NCI-H345 (cell line): ENCODE data around the gene CHST8.

ENCODE experiments used
- DNase-seq: peaks from one replicate; lab custom pipeline; 2025; lab: John Stamatoyannopoulos, UW

CHST8 gene

GRCh38 chr19:33715462-33715861 lies 93.7 kb downstream of the CHST8 start:
- no peak for DNase-seq

GRCh38 chr19:33717878-33718277 lies 96.1 kb downstream of the CHST8 start:
- DNase-seq = no peak

GRCh38 chr19:33718651-33719254 lies 97.0 kb downstream of the CHST8 start:
- no peak for DNase-seq

- no peak for DNase-seq
Observed at GRCh38 chr19:33719366-33720154, 97.8 kb downstream of the CHST8 start.

- no peak for DNase-seq
Observed at GRCh38 chr19:33720155-33720493, 98.4 kb downstream of the CHST8 start.

GRCh38 chr19:33720691-33721682 lies 99.2 kb downstream of the CHST8 start:
- no peak for DNase-seq

GRCh38 chr19:33721735-33722297 lies 100.1 kb downstream of the CHST8 start:
- no peak for DNase-seq

GRCh38 chr19:33722456-33723239 lies 100.9 kb downstream of the CHST8 start:
- no peak for DNase-seq

- DNase-seq = no peak
Observed at GRCh38 chr19:33723512-33723911, 101.8 kb downstream of the CHST8 start.

GRCh38 chr19:33724021-33724720 lies 102.4 kb downstream of the CHST8 start:
- DNase-seq = no peak

GRCh38 chr19:33724721-33725060 lies 102.9 kb downstream of the CHST8 start:
- no peak for DNase-seq

- no peak for DNase-seq
Observed at GRCh38 chr19:33725567-33725966, 103.8 kb downstream of the CHST8 start.

GRCh38 chr19:33726756-33727155 lies 105.0 kb downstream of the CHST8 start:
- DNase-seq = no peak

GRCh38 chr19:33727331-33727998 lies 105.7 kb downstream of the CHST8 start:
- DNase-seq = no peak

GRCh38 chr19:33728141-33728540 lies 106.4 kb downstream of the CHST8 start:
- no peak for DNase-seq

- DNase-seq = no peak
Observed at GRCh38 chr19:33730858-33731607, 109.3 kb downstream of the CHST8 start.

GRCh38 chr19:33731881-33732280 lies 110.1 kb downstream of the CHST8 start:
- no peak for DNase-seq

GRCh38 chr19:33734913-33735312 lies 113.2 kb downstream of the CHST8 start:
- DNase-seq = no peak

GRCh38 chr19:33736158-33736557 lies 114.4 kb downstream of the CHST8 start:
- DNase-seq = no peak

- no peak for DNase-seq
Observed at GRCh38 chr19:33736787-33737186, 115.0 kb downstream of the CHST8 start.
